Mucosa of rectum (tissue), 2 donors: Measurements from ENCODE around the gene XCL1.

Source experiments
- H3K27ac ChIP-seq, 2 donors: one replicate each; pipeline ENCODE4 v1.7.0; 2013; ENCODE audit warnings: inconsistent platforms in 2 of 2, low read depth in 2 of 2, low read length in 2 of 2
- H3K27me3 ChIP-seq, 2 donors: one replicate each; pipeline ENCODE4 v1.7.0; 2013; ENCODE audit warnings: low read length in 2 of 2; ENCODE audit not compliant: control insufficient read depth in 2 of 2, insufficient read depth in 2 of 2
- H3K36me3 ChIP-seq, 2 donors: one replicate each; pipeline ENCODE4 v1.7.0; 2013; ENCODE audit warnings: low read length in 2 of 2; ENCODE audit not compliant: control insufficient read depth in 2 of 2, insufficient read depth in 2 of 2
- H3K4me1 ChIP-seq, 2 donors: one replicate each; pipeline ENCODE4 v1.7.0; 2013; ENCODE audit warnings: low read length in 2 of 2, mild to moderate bottlenecking in 1 of 2; ENCODE audit not compliant: control insufficient read depth in 2 of 2, insufficient read depth in 2 of 2
- H3K4me3 ChIP-seq, 2 donors: one replicate each; pipeline ENCODE4 v1.7.0; 2013; ENCODE audit warnings: low read length in 2 of 2
- H3K9ac ChIP-seq, 2 donors: one replicate each; pipeline ENCODE4 v1.7.0; 2013; ENCODE audit warnings: low read length in 2 of 2, low read depth in 1 of 2, mild to moderate bottlenecking in 1 of 2
- H3K9me3 ChIP-seq, 2 donors: one replicate each; pipeline ENCODE4 v1.7.0; 2013; ENCODE audit warnings: low read length in 2 of 2; ENCODE audit not compliant: control insufficient read depth in 2 of 2
- donor health status: healthy.
- donor health status: Normal muscosa, but diverticular disease.

XCL1 gene

DNA sequence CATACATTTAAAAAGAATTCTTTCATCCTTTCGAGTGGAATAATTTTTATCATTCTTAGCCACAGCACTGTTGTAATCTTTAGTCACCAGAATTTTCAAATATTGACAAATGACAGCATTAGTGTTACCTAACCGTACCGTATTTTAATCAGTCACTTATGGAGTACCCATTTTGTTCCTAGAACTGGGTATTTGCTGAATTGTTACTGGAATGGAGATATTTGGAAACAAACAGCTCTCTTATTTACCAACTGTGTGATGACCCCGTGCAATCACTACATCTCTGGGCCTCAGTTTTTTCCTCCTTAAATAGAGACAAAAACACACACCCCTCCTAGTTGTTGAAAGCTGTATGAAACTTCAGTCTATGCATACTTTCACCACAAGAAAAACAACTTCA is 24.7 kb upstream of the XCL1 start:
- Histone ChIP-seq H3K4me3 (no peak overlapping the region), H3K27me3 (no peaks in the 10 kb centered on the region), H3K4me1 (no peaks in the 10 kb centered on the region), H3K9ac (no peak overlapping the region), H3K36me3 (no peaks in the 10 kb centered on the region), H3K27ac (no peak overlapping the region), H3K9me3 (no peaks in the 10 kb centered on the region)

DNA sequence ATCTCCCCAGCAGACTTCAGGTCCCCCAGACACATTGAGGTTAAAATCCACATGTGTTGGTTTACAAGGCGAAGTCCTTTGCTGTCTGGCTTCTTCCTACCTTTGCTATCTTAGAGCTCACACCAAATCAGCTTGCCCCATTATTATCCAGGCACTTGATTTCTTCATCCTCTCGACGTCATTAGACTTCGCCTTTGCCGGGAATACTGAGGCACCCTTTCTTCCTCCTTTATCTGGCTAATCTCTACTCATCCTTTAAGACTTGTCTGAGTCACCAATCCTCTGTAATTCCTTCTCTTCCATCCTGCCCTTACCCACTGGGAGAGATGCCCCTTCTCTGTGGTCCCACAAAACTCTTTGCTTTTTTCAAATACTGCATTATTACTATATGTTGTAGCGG is 23.4 kb upstream of the XCL1 start:
- Histone ChIP-seq H3K36me3 (no peaks in the 10 kb centered on the region), H3K4me3 (no peak overlapping the region), H3K9me3 (no peaks in the 10 kb centered on the region), H3K27me3 (no peaks in the 10 kb centered on the region), H3K4me1 (peaks cover 0 to 4% of the 10 kb centered on the region in 2 donors), H3K9ac (no peak overlapping the region), H3K27ac (no peak overlapping the region)

DNA sequence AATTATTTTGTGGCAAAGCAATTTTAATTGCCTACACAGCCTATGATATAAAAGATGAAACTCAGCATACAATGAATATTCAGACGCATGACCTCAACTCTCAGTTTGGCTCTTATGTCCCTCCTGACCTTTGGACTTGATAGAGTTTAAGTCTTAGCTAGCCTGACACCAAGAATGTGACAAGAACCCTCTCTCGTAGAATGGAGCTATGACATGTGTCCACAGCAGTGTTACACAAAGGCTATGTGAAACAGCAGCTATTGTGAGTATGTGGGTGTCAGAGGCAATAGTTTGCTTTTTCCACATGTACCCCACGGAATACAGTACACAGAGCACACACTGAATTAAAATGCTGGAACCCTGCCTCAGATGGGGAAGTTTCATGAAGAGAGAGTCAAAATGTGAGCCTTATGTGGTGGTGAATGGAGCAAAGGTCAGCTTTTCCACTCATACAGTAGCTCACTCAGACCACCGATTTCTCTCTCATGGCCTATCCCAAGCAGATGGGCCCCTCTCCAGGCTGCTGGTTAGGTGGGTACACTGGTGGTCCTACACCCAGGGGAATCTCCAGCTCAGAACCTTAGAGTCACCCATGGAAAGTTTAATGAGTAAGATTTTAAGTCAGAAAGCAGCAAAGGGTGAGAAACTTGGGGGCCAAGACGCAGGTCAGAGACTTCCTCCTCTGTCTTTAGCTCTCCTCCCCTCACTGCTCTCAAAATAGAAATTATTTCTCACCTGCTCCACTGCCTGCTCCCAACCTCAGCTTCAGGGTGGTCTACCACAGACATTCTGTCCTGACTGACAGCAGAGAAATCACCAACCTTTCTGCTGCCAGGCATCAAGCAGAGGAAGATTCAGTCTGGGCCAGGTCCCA is 22.5 kb upstream of the XCL1 start:
- H3K36me3 ChIP-seq: no peaks in the 10 kb centered on the region
- no peaks in the 10 kb centered on the region for H3K9me3 ChIP-seq
- H3K4me1 ChIP-seq: peaks cover 0 to 4% of the 10 kb centered on the region in 2 donors
- H3K27ac ChIP-seq: no peak overlapping the region
- H3K4me3 ChIP-seq: no peak overlapping the region
- no peaks in the 10 kb centered on the region for H3K27me3 ChIP-seq
- no peak overlapping the region for H3K9ac ChIP-seq

DNA sequence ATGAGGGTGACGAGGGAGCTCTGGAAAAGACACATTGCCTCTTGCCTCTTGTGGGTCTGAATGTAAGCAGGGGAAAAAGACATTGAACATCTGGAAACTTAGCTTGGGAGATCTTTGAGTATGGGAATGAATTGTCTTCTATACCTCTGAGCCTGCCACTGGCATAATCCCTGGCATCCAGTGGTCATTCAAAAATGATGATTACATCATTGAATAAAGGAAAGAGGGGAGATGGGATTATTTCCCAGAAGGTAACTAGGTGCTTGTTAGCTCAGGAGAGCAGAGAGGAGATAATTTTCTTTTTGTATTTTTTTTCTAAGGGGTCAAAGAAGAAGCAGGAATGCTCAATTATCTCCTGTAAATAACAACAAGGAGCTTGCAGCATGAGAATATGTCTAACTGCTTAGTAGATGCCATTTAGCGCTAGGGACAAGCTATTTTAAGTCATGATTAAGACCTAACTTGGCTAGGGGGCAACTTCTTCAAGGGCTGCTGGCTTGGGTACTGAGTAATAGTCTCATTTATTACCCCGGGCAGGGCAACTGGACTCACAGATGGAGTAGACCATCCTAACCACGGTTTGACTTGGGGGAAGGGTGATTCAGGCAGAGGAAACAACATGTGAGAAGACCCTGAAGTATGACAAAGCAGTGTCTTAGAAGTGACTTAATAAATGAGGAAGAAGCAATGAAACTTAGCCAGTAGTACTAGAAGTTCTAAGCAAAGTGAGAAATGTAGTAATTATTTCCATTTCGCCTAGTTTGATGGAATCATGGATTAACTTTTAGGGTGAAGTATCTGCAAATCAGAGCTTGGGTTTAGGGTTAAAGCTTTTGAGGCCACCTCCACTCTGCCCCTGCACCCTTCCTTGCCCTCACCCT is 21.6 kb upstream of the XCL1 start:
- no peak overlapping the region for H3K4me3 ChIP-seq
- H3K27me3 ChIP-seq: no peaks in the 10 kb centered on the region
- H3K4me1 ChIP-seq: peaks cover 0 to 4% of the 10 kb centered on the region in 2 donors
- no peak overlapping the region for H3K9ac ChIP-seq
- no peaks in the 10 kb centered on the region for H3K36me3 ChIP-seq
- no peak overlapping the region for H3K27ac ChIP-seq
- no peaks in the 10 kb centered on the region for H3K9me3 ChIP-seq

DNA sequence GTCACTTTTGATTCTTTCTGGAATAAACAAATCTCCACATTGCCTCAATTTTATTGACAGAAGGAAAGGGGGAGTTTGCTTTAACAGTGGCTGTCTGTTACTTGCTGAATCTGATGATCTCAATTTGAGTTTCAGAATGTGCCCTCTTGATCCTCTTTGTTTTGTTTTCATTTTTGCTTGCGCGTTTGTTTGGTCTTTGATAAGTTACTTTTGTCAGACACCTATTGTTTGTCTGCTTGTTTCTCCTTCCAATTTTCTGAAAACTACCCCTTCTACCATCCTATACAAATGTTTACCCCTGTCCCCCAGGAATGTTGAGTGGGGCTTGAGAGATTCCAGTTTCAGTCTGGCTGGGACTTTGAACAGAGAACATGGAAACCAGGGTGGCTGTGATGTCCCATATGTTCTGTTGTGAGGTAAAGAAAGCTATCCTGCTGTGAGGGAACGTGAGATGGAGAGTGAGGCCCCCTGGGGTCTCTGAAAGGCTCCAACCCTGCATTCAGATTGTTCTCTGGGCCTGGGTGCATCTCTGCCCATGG is 20.8 kb upstream of the XCL1 start:
- H3K4me3 ChIP-seq: no peak overlapping the region
- no peak overlapping the region for H3K9ac ChIP-seq
- H3K4me1 ChIP-seq: peaks cover 0 to 4% of the 10 kb centered on the region in 2 donors
- no peaks in the 10 kb centered on the region for H3K36me3 ChIP-seq
- H3K27me3 ChIP-seq: no peaks in the 10 kb centered on the region
- no peaks in the 10 kb centered on the region for H3K9me3 ChIP-seq
- H3K27ac ChIP-seq: no peak overlapping the region

DNA sequence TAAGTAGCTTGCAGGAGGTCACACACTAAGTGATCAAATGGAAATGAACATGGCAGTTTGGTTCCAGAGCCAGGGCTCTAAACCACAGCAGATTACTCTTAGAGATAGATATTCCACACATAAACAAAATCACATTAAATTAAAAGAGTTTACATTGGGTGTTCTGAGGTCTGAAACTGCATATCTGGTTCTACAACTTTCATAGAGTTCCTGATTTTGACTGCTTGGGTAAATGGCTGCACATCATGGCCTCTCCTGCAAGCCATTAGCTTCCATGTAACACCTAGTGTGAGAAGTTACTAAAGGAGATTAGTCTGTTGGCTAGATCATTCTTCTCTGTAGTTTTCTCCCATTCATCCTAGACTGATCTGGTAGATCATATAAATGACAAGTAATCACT is 19.8 kb upstream of the XCL1 start:
- Histone ChIP-seq H3K9me3 (no peaks in the 10 kb centered on the region), H3K27ac (no peak overlapping the region), H3K36me3 (no peaks in the 10 kb centered on the region), H3K9ac (no peak overlapping the region), H3K27me3 (no peaks in the 10 kb centered on the region), H3K4me1 (peaks cover 0 to 4% of the 10 kb centered on the region in 2 donors), H3K4me3 (no peak overlapping the region)

DNA sequence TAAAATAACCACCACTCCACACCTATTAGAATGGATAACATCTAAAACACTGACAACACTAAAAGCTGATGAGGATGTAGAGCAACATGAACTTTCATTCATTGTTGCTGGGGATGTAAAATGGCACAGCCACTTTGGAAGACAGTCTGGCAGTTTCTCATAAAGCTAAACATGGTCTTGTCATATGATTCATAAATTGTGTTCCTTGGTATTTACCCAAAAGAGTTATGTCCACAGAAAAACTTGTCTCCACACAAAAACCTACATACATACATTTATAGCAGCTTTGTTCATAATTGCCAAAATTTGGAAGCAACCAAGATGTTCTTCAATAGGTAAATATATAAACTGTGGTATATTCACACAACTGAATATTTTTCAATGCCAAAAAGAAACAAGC is 16.0 kb upstream of the XCL1 start:
- peaks cover 0 to 4% of the 10 kb centered on the region in 2 donors for H3K4me1 ChIP-seq
- H3K4me3 ChIP-seq: no peak overlapping the region
- no peaks in the 10 kb centered on the region for H3K36me3 ChIP-seq
- no peak overlapping the region for H3K9ac ChIP-seq
- H3K9me3 ChIP-seq: no peaks in the 10 kb centered on the region
- H3K27me3 ChIP-seq: no peaks in the 10 kb centered on the region
- no peak overlapping the region for H3K27ac ChIP-seq

DNA sequence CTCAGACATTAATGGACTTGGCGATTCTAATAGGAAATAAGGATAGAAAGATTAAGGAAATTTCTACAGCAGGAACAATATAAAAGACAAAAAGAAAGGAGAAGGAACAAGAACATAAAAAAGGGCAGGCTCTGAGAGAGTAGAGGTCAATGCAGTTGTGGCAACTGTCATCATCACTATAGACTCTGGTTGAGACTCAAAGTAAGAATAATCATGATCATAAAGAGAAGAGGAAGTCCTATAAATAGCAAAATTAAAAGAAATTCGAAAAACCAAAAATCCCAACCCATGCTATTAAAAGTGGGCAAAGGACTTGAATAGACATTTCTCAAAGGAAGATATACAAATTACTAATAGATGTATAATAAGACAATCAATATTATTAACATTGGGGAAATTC is 14.4 kb upstream of the XCL1 start:
- Histone ChIP-seq H3K27me3 (no peaks in the 10 kb centered on the region), H3K4me3 (no peak overlapping the region), H3K9ac (no peak overlapping the region), H3K27ac (no peak overlapping the region), H3K36me3 (no peaks in the 10 kb centered on the region), H3K4me1 (peaks cover 0 to 4% of the 10 kb centered on the region in 2 donors), H3K9me3 (no peaks in the 10 kb centered on the region)

DNA sequence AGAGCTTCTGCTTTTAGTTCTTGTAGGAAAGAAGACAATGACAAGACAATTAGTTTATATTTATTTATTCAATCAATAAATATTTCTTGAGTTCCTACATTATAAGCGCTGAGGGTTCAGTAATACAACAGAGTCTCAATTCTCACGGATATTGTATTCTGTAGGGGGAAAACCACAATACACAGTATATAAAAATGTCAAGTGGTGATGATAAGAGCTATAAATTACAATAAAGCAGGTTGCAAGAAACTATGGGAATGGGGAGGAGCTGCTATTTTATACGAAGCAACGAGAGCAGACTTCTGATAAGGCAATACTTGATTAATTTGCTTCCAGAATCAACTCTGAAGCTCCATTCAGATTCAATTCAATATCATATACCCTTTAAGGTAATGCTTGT is 10.6 kb upstream of the XCL1 start:
- H3K36me3 ChIP-seq: no peaks in the 10 kb centered on the region
- H3K4me1 ChIP-seq: no peaks in the 10 kb centered on the region
- no peak overlapping the region for H3K9ac ChIP-seq
- H3K9me3 ChIP-seq: no peaks in the 10 kb centered on the region
- H3K4me3 ChIP-seq: no peak overlapping the region
- no peak overlapping the region for H3K27ac ChIP-seq
- no peaks in the 10 kb centered on the region for H3K27me3 ChIP-seq

DNA sequence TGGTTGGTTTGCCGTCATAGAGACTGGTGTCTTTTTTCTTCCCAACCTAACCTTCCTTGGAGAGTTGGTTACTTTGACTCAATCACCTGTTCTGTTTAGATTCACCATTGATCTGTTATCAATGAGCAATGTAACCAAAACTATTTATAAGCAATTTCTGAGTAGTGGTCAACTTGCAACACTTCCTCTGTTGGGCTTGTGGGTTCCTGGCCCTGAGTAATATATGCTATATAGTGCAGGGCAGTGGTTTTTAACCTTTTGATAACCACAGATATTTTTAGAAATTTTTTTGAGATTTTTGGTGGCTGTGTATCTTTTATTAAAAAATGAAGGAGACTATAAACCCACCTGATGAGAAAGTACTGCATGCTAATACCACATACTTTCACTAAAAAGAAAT is 9.4 kb upstream of the XCL1 start:
- no peaks in the 10 kb centered on the region for H3K4me1 ChIP-seq
- H3K4me3 ChIP-seq: no peak overlapping the region
- H3K9me3 ChIP-seq: no peaks in the 10 kb centered on the region
- no peak overlapping the region for H3K9ac ChIP-seq
- no peaks in the 10 kb centered on the region for H3K27me3 ChIP-seq
- no peak overlapping the region for H3K27ac ChIP-seq
- H3K36me3 ChIP-seq: no peaks in the 10 kb centered on the region
